K562 (cell line): ENCODE results near the gene TMEM150C. TPM values are rescaled to one million over a fixed set of nuclear protein-coding genes. Genes with fewer than 3 reads are reported as not detected.

Experiments used
- ATF6 ChIP-seq: sonication (generic); formaldehyde crosslinking; IDR thresholded peaks from 2 replicates; pipeline ENCODE4 v1.4.0; 2020; ENCODE audit warnings: mild to moderate bottlenecking, missing genetic modification reagents
- E4F1 ChIP-seq: fragments of 250-450 bp; sonication (Bioruptor Pico); IDR thresholded peaks from 2 replicates; pipeline ENCODE4 v1.5.0; 2021; ENCODE audit warnings: mild to moderate bottlenecking, borderline replicate concordance
- MXI1 ChIP-seq: IDR thresholded peaks from 2 replicates; pipeline ENCODE4 v1.6.1; 2011; ENCODE audit warnings: low read depth, mild to moderate bottlenecking, improper control_type of control experiment, low read length
- POLR3A ChIP-seq: IDR thresholded peaks from 2 replicates; pipeline ENCODE4 v1.6.1; 2011; ENCODE audit warnings: borderline replicate concordance, mild to moderate bottlenecking, moderate library complexity; ENCODE audit not compliant: insufficient read length, insufficient read depth; ENCODE audit errors: extremely low read depth
- RAD51 ChIP-seq: fragments of 450-650 bp; IDR thresholded peaks from 2 replicates; pipeline ENCODE4 v1.7.1; 2016; ENCODE audit warnings: low read depth, mild to moderate bottlenecking, borderline replicate concordance
- RCOR1 ChIP-seq, 2 experiments: IDR thresholded peaks; 2 replicates each; pipeline ENCODE4 v1.6.1; 2012; ENCODE audit warnings: low read depth in 2 of 2, low read length in 2 of 2, borderline replicate concordance in 1 of 2, improper control_type of control experiment in 1 of 2
- RREB1 ChIP-seq: fragments of 250-450 bp; sonication (Bioruptor Pico); IDR thresholded peaks from 2 replicates; pipeline ENCODE4 v1.4.0; 2020
- SMC3 ChIP-seq: conservative IDR thresholded peaks from 2 replicates; pipeline ENCODE4 v1.6.1; 2011; ENCODE audit warnings: low read depth, low read length, improper control_type of control experiment; ENCODE audit not compliant: insufficient read depth
- TAF1 ChIP-seq: IDR thresholded peaks from 2 replicates; pipeline ENCODE4 v1.6.1; 2011; ENCODE audit warnings: mild to moderate bottlenecking, low read length, moderate library complexity; ENCODE audit not compliant: insufficient read depth, control insufficient read depth, severe bottlenecking; ENCODE audit errors: extremely low read depth
- ZKSCAN1 ChIP-seq: fragments of 150-350 bp; IDR thresholded peaks from 2 replicates; pipeline ENCODE4 v1.6.1; 2016; ENCODE audit warnings: low read depth, low read length
- ZKSCAN8 ChIP-seq: fragments of 200-800 bp; sonication (Bioruptor generic); IDR thresholded peaks from 2 replicates; pipeline ENCODE4 v1.6.1; 2016; ENCODE audit warnings: missing genetic modification characterization, missing compliant biosample characterization
- polyA plus RNA-seq, 8 experiments: library from polyadenylated mRNA; depleted of rRNA in 4 of 8; stranded (reverse) in 5 of 8; unstranded in 3 of 8; fragments of >200 nt; fragmentation: Nextera tagmentation in 2 of 8; fragmentation: Illumina TruSeq in 1 of 8; extraction: Ambion mirVana in 2 of 8; extraction: Trizol in 1 of 8; gene quantifications; 2 replicates each; pipeline versions ENCODE4 v1.2.1 to v1.2.3, GENCODE V29; 2011 to 2014; ENCODE audit warnings: inconsistent platforms in 1 of 8, missing spikeins in 1 of 8
- total RNA-seq, 7 experiments: library from RNA; depleted of rRNA in 6 of 7; stranded (reverse); fragments of >200 nt in 6 of 7; fragmentation: Illumina TruSeq in 2 of 7; extraction: Trizol in 2 of 7; gene quantifications; 2 replicates each; pipeline versions ENCODE4 v1.2.1 to v1.2.3, GENCODE V29; 2011 to 2021; ENCODE audit warnings: low replicate concordance in 1 of 7

The TMEM150C gene
- total and polyA plus RNA-seq, 9 of the 15 experiments (the other 6 are each of a cell fraction or from before 2014, with no cell fraction given) = 0.07 TPM; not detected in 8

- no peak for TF ChIP-seq POLR3A
- TF ChIP-seq TAF1 = no peak
- no peak for TF ChIP-seq ZKSCAN8 (CRISPR knock-in tag)
- no peak for TF ChIP-seq ZKSCAN1
- no peak for TF ChIP-seq MXI1
- TF ChIP-seq E4F1 (CRISPR knock-in tag) = no peak
- no peak for TF ChIP-seq ATF6 (CRISPR knock-in tag)
- no peak for TF ChIP-seq SMC3
- no peak for TF ChIP-seq RCOR1 (IDR thresholded peaks at IDR 0.05; ENCODE audit: borderline replicate concordance in 1 of 2, low read depth in 2 of 2, low read length in 2 of 2)
- TF ChIP-seq RAD51 = no peak
- no peak for TF ChIP-seq RREB1 (CRISPR knock-in tag)
Observed at GRCh38 chr4:82463221-82463620, 98.6 kb downstream of the TMEM150C start (continued).
